Measurements from ENCODE around the gene CNTNAP1. TPM values are rescaled to one million over a fixed set of nuclear protein-coding genes. Genes with fewer than 3 reads are reported as not detected.

The CNTNAP1 gene
- total RNA-seq, 1 experiment from 2014 or later: 7.7 TPM

DNA sequence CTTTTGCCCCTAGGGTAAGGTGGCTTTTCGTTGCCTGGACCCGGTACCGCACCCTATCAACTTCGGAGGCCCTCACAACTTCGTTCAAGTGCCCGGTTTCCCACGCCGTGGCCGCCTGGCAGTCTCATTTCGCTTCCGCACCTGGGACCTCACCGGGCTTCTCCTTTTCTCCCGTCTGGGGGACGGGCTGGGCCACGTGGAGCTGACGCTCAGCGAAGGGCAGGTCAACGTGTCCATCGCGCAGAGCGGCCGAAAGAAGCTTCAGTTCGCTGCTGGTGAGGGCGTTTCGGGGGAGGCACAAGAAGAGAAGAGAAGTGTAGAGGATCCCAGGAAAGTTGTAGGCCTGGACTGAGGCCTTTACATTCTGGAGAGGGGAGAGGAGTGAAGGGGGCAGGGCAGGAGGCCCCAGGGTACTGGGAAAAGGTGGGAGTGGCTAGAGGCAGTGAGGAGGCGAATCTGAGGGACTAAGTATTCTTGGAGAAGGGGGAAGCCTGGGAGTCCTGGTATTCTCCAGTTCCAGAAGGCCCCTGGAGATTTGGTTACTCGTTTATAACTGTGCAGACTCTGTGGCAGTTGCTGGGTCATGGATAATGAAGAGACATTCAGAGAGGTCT is 5.5 kb downstream of the CNTNAP1 start:
- H3K36me3 Mint-ChIP-seq (ENCODE audit: insufficient read depth in 1 of 3, low read depth in 3 of 3): peaks cover 16 to 31% (median 28%) of the 10 kb centered on the region in 3 experiments
- H3K27me3 ChIP-seq (ENCODE audit: insufficient read depth, low read length): no peaks in the 10 kb centered on the region; the same call in 1 of the 2 replicates
- peaks cover 9 to 27% of the 10 kb centered on the region in 2 experiments for H3K4me1 Mint-ChIP-seq
- no peak overlapping the region for H2BK20ac ChIP-seq (ENCODE audit: low read depth, low read length, poor library complexity, severe bottlenecking)
- H3K27me3 Mint-ChIP-seq (ENCODE audit: low read depth): peaks cover 31% of the 10 kb centered on the region
- TF ChIP-seq CTCF (conservative IDR thresholded peaks at IDR 0.05): no peak
- H3K79me2 ChIP-seq (ENCODE audit: insufficient read depth, low read length): no peaks in the 10 kb centered on the region
- H2BK15ac ChIP-seq (ENCODE audit: low read depth, low read length): no peak overlapping the region
- H3K79me1 ChIP-seq (ENCODE audit: insufficient read depth, low read depth, low read length, poor library complexity, severe bottlenecking): no peaks in the 10 kb centered on the region
- H3K4me1 ChIP-seq (ENCODE audit: insufficient read depth, low read length): no peaks in the 10 kb centered on the region; the same call in 1 of the 2 replicates
- no peak overlapping the region for H2BK12ac ChIP-seq (ENCODE audit: insufficient read length, low read depth, low read length)
- no peaks in the 10 kb centered on the region for H3K9me3 ChIP-seq (ENCODE audit: control insufficient read depth, low read depth, low read length)
- DNase-seq: peak; percentile 37
- no peak overlapping the region for H3K4me2 ChIP-seq (ENCODE audit: insufficient read depth, insufficient read length, low read length)
- no CpG with 5 or more reads among the region's 27 CpGs for WGBS (ENCODE audit: extremely low coverage, insufficient read length, low lambda C conversion rate)
- H3K14ac ChIP-seq (ENCODE audit: insufficient read depth, low read length): no peak overlapping the region
- H3K27ac Mint-ChIP-seq: peak overlapping the region in 2 of 3 experiments; percentile 48 to 67; a peak in 2 of 7 replicates
- no peak overlapping the region for H2BK120ac ChIP-seq (ENCODE audit: low read depth, low read length, poor library complexity, severe bottlenecking)
- H3K18ac ChIP-seq (ENCODE audit: insufficient read length, low read depth, low read length): no peak overlapping the region
- H2BK5ac ChIP-seq (ENCODE audit: insufficient read length, low read length): no peak overlapping the region
- no peak overlapping the region for H3K9ac ChIP-seq (ENCODE audit: extremely low read depth, insufficient read length, low read length)
- H3K23ac ChIP-seq (ENCODE audit: insufficient read length, low read depth, low read length): no peak overlapping the region
- no peaks in the 10 kb centered on the region for H4K20me1 ChIP-seq (ENCODE audit: control insufficient read depth, insufficient read depth, insufficient read length)
- no peak overlapping the region; a peak in 1 of 5 replicates for H3K4me3 Mint-ChIP-seq
- H3K4ac ChIP-seq (ENCODE audit: low read depth, low read length): no peak overlapping the region
- H3K56ac ChIP-seq (ENCODE audit: insufficient read length, low read depth, low read length): no peak overlapping the region
- H4K8ac ChIP-seq (replicated peaks; ENCODE audit: insufficient read length, low read depth, low read length): no peak overlapping the region
- peaks cover 5% of the 10 kb centered on the region for H3K23me2 ChIP-seq (ENCODE audit: insufficient read length, low read depth, low read length, poor library complexity, severe bottlenecking)
- no peak overlapping the region for H4K5ac ChIP-seq (ENCODE audit: insufficient read length, low read depth, low read length)
- H3K9me3 Mint-ChIP-seq: no peaks in the 10 kb centered on the region; a peak in 1 of 5 replicates
- no peak overlapping the region for H4K91ac ChIP-seq (ENCODE audit: insufficient read length, low read depth, low read length)
- no peak overlapping the region for H2AK5ac ChIP-seq (ENCODE audit: insufficient read length, low read length)
- no peak overlapping the region for H3T11ph ChIP-seq (ENCODE audit: low read length)
- H3K27ac ChIP-seq (ENCODE audit: insufficient read length, low read depth, low read length): no peak overlapping the region
- no peak overlapping the region for H2AFZ ChIP-seq (ENCODE audit: low read length)

Data from H9 (cell line).